Neural progenitor cell (in vitro differentiated cells): ENCODE measurements around the gene TBC1D20.

Experiments used
- EZH2 ChIP-seq: fragments of 200-600 bp; sonication (generic); IDR thresholded peaks from 2 replicates; pipeline ENCODE4 v1.6.1; 2017; ENCODE audit warnings: antibody characterized with exemption, mild to moderate bottlenecking, moderate library complexity
- EZH2phosphoT487 ChIP-seq: fragments of 200-600 bp; sonication (generic); IDR thresholded peaks from 2 replicates; pipeline ENCODE4 v1.6.1; 2017; ENCODE audit warnings: antibody characterized with exemption
- TF ChIP-seq, protein P1 (sequence below): fragments of 200-600 bp; sonication (generic); IDR thresholded peaks from 2 replicates; pipeline ENCODE4 v1.5.1; 2017; ENCODE audit warnings: antibody characterized with exemption, mild to moderate bottlenecking

GRCh38 chr20:389220-389619 lies 73.1 kb downstream of the TBC1D20 start:
- TF ChIP-seq EZH2phosphoT487 (no peak), EZH2 (no peak)
- TF ChIP-seq, protein P1, sequence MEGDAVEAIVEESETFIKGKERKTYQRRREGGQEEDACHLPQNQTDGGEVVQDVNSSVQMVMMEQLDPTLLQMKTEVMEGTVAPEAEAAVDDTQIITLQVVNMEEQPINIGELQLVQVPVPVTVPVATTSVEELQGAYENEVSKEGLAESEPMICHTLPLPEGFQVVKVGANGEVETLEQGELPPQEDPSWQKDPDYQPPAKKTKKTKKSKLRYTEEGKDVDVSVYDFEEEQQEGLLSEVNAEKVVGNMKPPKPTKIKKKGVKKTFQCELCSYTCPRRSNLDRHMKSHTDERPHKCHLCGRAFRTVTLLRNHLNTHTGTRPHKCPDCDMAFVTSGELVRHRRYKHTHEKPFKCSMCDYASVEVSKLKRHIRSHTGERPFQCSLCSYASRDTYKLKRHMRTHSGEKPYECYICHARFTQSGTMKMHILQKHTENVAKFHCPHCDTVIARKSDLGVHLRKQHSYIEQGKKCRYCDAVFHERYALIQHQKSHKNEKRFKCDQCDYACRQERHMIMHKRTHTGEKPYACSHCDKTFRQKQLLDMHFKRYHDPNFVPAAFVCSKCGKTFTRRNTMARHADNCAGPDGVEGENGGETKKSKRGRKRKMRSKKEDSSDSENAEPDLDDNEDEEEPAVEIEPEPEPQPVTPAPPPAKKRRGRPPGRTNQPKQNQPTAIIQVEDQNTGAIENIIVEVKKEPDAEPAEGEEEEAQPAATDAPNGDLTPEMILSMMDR = no peak
